Smooth muscle cell of the pulmonary artery (primary cell): ENCODE data around the gene CLSTN1. TPM values are rescaled to one million over a fixed set of nuclear protein-coding genes. Genes with fewer than 3 reads are reported as not detected.

Experiments used
- total RNA-seq: library from RNA; depleted of rRNA; stranded (reverse); fragments of >200 nt; gene quantifications from 2 replicates; pipeline ENCODE4 v1.2.3, GENCODE V29; 2014

CLSTN1 gene
- 211 and 251 TPM in 2 replicates for total RNA-seq

DNA sequence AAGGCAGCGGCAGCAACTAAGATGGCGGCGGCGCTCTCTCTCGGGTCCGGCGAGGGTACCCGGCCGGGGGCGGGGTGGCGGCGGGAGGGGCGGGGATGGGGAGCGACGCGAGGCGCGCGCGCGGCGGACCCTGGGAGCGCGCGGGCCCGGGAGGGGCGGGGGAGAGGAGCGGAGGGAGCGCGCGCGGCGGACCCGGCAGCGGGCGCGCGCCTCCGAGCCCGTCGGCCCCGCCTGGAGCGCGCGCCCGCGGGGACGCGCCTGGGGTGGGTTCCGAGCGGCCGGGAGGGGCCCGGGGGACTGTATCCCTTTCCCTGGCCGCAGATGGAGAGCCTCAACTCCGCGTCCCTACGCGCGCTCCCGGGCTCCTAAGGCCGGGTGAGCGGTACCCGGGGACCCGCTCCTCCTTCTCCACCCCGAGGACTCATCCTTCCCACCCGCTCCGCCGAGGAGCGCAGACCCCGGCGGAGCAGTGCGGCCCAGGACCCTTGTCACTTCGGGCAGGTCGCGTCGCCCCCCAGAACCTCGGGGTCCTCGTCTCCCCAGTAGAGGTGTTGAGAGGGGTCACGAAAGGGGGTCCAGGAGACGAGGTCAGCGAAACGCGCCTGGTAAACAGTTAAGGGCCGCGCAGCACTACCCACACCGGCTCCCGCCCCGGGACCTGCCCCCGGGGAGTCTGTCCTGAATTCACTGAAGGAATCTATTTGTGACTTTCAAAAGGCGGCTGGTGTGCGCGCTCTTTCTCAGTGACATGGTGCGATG is at the start of gene CLSTN1:
Gene CLSTN1, minus strand, starts transcription at position 23 of the 759 bp plus-strand sequence. CDS start 232 bp downstream, outside the sequence.

Other genes with a start within 250 kb of the CLSTN1 start
- 4.2 and 7.3 TPM in 2 replicates for gene TMEM201, start 235.1 kb downstream of the CLSTN1 start, total RNA-seq
- gene PIK3CD, start 172.2 kb downstream of the CLSTN1 start, total RNA-seq: 3.3 and 7.9 TPM in 2 replicates
- 19.5 and 23.5 TPM in 2 replicates for gene CTNNBIP1, start 86.3 kb upstream of the CLSTN1 start, total RNA-seq
- gene LZIC, start 119.4 kb upstream of the CLSTN1 start, total RNA-seq: 28.8 and 32.4 TPM in 2 replicates
- 18.9 and 20.7 TPM in 2 replicates for gene NMNAT1, start 119.5 kb upstream of the CLSTN1 start, total RNA-seq
- 0.26 TPM in 1 of 2 replicates, not detected in the other for gene RBP7, start 173.3 kb upstream of the CLSTN1 start, total RNA-seq
- gene UBE4B, start 209.0 kb upstream of the CLSTN1 start, total RNA-seq: 39.6 and 49.6 TPM in 2 replicates